Activated CD4-positive, alpha-beta T cell treated with anti-CD3 and anti-CD28 coated beads, Interleukin-2, Interleukin-6, amounts not matched to agents 100 ng/mL and 50 ng/mL, durations not matched to agents 16 hours and 8 hours (primary cell): Measurements from ENCODE around the gene GRIN3B.

Experiments used
- DNase-seq: peaks from one replicate; pipeline ENCODE4 v3.0.0-alpha.2; 2020

Gene GRIN3B

GRCh38 chr19:991174-991931, 8.9 kb upstream of the GRIN3B start:
- DNase-seq: peak; percentile 81

GRCh38 chr19:991932-992669, 8.1 kb upstream of the GRIN3B start:
- no peak for DNase-seq

- no peak for DNase-seq
Observed at GRCh38 chr19:992670-993055, 7.6 kb upstream of the GRIN3B start.

- DNase-seq: no peak
Observed at GRCh38 chr19:993361-993830, 6.8 kb upstream of the GRIN3B start.

GRCh38 chr19:993831-994393, 6.3 kb upstream of the GRIN3B start:
- no peak for DNase-seq

GRCh38 chr19:994516-994915, 5.7 kb upstream of the GRIN3B start:
- no peak for DNase-seq

GRCh38 chr19:995051-995827, 5.0 kb upstream of the GRIN3B start:
- DNase-seq: no peak

GRCh38 chr19:996051-996838, 4.0 kb upstream of the GRIN3B start:
- DNase-seq: peak; percentile 56

GRCh38 chr19:998064-998463, 2.2 kb upstream of the GRIN3B start:
- DNase-seq: no peak

- DNase-seq: no peak
Observed at GRCh38 chr19:999379-999719, 870 bp upstream of the GRIN3B start.

- DNase-seq: no peak
Observed at GRCh38 chr19:1000591-1001537, 645 bp downstream of the GRIN3B start.

GRCh38 chr19:1001538-1002166, 1.4 kb downstream of the GRIN3B start:
- peak; percentile 76 for DNase-seq

GRCh38 chr19:1002600-1002999, 2.4 kb downstream of the GRIN3B start:
- no peak for DNase-seq

GRCh38 chr19:1003283-1003682, 3.1 kb downstream of the GRIN3B start:
- no peak for DNase-seq

- DNase-seq: no peak
Observed at GRCh38 chr19:1004204-1004802, 4.1 kb downstream of the GRIN3B start.

GRCh38 chr19:1004803-1005664, 4.8 kb downstream of the GRIN3B start:
- DNase-seq: no peak

- no peak for DNase-seq
Observed at GRCh38 chr19:1006711-1007398, 6.6 kb downstream of the GRIN3B start.

GRCh38 chr19:1007399-1008251, 7.4 kb downstream of the GRIN3B start:
- no peak for DNase-seq
